Loucy (cell line): Measurements from ENCODE around the gene EIF4E3.

Experiments used
- CTCF ChIP-seq: fragments of 200-600 bp; sonication (generic); conservative IDR thresholded peaks from 2 replicates; pipeline ENCODE4 v1.5.1; 2014; ENCODE audit warnings: mild to moderate bottlenecking, antibody characterized with exemption, low read length
- EZH2phosphoT487 ChIP-seq: fragments of 200-600 bp; IDR thresholded peaks from 2 replicates; pipeline ENCODE4 v1.6.1; 2018; ENCODE audit warnings: antibody characterized with exemption, mild to moderate bottlenecking, moderate library complexity, borderline replicate concordance

DNA sequence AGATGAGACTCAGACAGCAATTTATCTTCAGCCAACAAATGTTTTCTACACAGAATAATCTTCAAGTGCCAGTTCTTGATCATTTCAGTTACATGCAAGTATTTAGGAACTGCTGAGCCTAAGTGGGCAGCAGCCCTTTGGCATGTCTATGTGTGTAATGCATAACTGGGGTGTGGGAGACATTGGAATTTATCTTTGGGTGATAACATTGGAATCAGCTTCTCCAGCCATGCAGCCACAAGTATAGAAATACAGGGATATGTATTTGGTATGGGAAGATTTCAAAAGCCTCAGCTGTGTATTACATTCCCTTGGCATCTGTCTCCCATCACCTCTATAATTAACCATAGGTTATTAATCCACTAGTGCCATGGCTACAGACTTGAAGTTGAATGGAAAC is 78.2 kb downstream of the EIF4E3 start:
- no peak for TF ChIP-seq CTCF
- no peak for TF ChIP-seq EZH2phosphoT487
